B cell (primary cell): Measurements from ENCODE around the gene CCDC80. TPM values are rescaled to one million over a fixed set of nuclear protein-coding genes. Genes with fewer than 3 reads are reported as not detected.

Source experiments
- ATAC-seq: fragments of 200-7000 bp; cut with Tn5 transposase; one replicate; pipeline ENCODE4 v1.10.0; 2021; ENCODE audit warnings: low read depth, mild to moderate bottlenecking, moderate number of reproducible peaks, moderate library complexity
- CTCF ChIA-PET: fragments of 350-600 bp; sonication (Branson Sonifier 250); formaldehyde crosslinking; loops from one replicate; lab custom pipeline; 2021; ENCODE audit warnings: antibody characterized with exemption, inconsistent platforms; lab: Charles Lee
- POLR2A ChIA-PET: fragments of 350-600 bp; sonication (Branson Sonifier 250); formaldehyde crosslinking; loops from one replicate; lab custom pipeline; 2021; ENCODE audit warnings: antibody characterized with exemption; lab: Charles Lee
- DNase-seq: peaks from one replicate; pipeline ENCODE4 v3.0.0; 2013
- H2AFZ ChIP-seq: 2 replicates; pipeline ENCODE4 v1.6.1; 2012; ENCODE audit warnings: mild to moderate bottlenecking, low read depth, low read length; ENCODE audit not compliant: insufficient read depth, poor library complexity, severe bottlenecking
- H3K27ac ChIP-seq, 2 donors: 1 replicate in 1 of 2; 2 replicates in 1 of 2; pipeline ENCODE4 v1.5.1; 2012 to 2013; ENCODE audit warnings: low read length in 2 of 2, mild to moderate bottlenecking in 2 of 2, moderate library complexity in 1 of 2
- H3K27me3 ChIP-seq, 4 experiments: fragments of 200-600 bp in 1 of 4; sonication (generic) in 1 of 4; replicated peaks in 1 of 4; 1 replicate in 2 of 4; 2 replicates in 2 of 4; pipeline versions ENCODE4 v1.6.1 to v1.7.0; 2013 to 2016; ENCODE audit warnings: low read length in 3 of 4, mild to moderate bottlenecking in 2 of 4, mixed read lengths in 1 of 4, moderate library complexity in 1 of 4; ENCODE audit not compliant: insufficient read depth in 4 of 4, control insufficient read depth in 3 of 4; ENCODE audit errors: control extremely low read depth in 1 of 4
- H3K36me3 ChIP-seq, 2 experiments: replicated peaks in 1 of 2; 1 replicate in 1 of 2; 2 replicates in 1 of 2; pipeline versions ENCODE4 v1.6.1 to v1.7.1; 2013; ENCODE audit warnings: low read length in 1 of 2; ENCODE audit not compliant: insufficient read depth in 2 of 2, control insufficient read depth in 1 of 2; ENCODE audit errors: control extremely low read depth in 1 of 2, extremely low read depth in 1 of 2
- H3K4me1 ChIP-seq, 2 donors: fragments of 200-600 bp in 1 of 2; sonication (generic) in 1 of 2; 1 replicate in 1 of 2; 2 replicates in 1 of 2; pipeline versions ENCODE4 v1.5.1 to v1.6.1; 2013 to 2017; ENCODE audit warnings: low read length in 2 of 2; ENCODE audit not compliant: control insufficient read depth in 2 of 2, insufficient read depth in 2 of 2
- H3K4me2 ChIP-seq: replicated peaks from 2 replicates; pipeline ENCODE3; 2012; ENCODE audit warnings: mild to moderate bottlenecking, low read depth, low read length; ENCODE audit not compliant: poor library complexity, severe bottlenecking
- H3K4me3 ChIP-seq, 5 experiments: fragments of 200-600 bp in 1 of 5; sonication (generic) in 1 of 5; 1 replicate in 3 of 5; 2 replicates in 2 of 5; pipeline versions ENCODE4 v1.5.1 to v1.7.0; 2011 to 2016; ENCODE audit warnings: low read length in 4 of 5, mild to moderate bottlenecking in 4 of 5, low read depth in 2 of 5, control low read depth in 1 of 5, moderate library complexity in 1 of 5; ENCODE audit not compliant: insufficient read depth in 1 of 5; ENCODE audit errors: control extremely low read depth in 1 of 5, extremely low read depth in 1 of 5
- H3K79me2 ChIP-seq: fragments of 200-600 bp; sonication (generic); one replicate; pipeline ENCODE4 v1.6.0; 2016; ENCODE audit warnings: low read length; ENCODE audit not compliant: control insufficient read depth, insufficient read depth
- H3K9ac ChIP-seq: fragments of 200-600 bp; sonication (generic); 2 replicates; pipeline ENCODE4 v1.6.1; 2017; ENCODE audit warnings: mild to moderate bottlenecking, low read length, moderate library complexity
- H3K9me3 ChIP-seq, 3 donors: one replicate each; pipeline versions ENCODE4 v1.6.1 to v1.7.1; 2013; ENCODE audit warnings: low read length in 2 of 3; ENCODE audit not compliant: control insufficient read depth in 2 of 3, insufficient read depth in 1 of 3; ENCODE audit errors: control extremely low read depth in 1 of 3
- H4K20me1 ChIP-seq: 2 replicates; pipeline ENCODE4 v1.6.0; 2012; ENCODE audit warnings: mild to moderate bottlenecking, low read length; ENCODE audit not compliant: insufficient read depth, control insufficient read depth, poor library complexity, severe bottlenecking
- H3K27ac Mint-ChIP-seq: one replicate; pipeline ENCODE4 v1.8.0; 2021; ENCODE audit warnings: mixed read lengths
- H3K27me3 Mint-ChIP-seq: one replicate; pipeline ENCODE4 v1.8.0; 2021; ENCODE audit warnings: mixed read lengths
- H3K4me1 Mint-ChIP-seq: one replicate; pipeline ENCODE4 v1.8.0; 2021; ENCODE audit warnings: mixed read lengths
- H3K4me3 Mint-ChIP-seq: one replicate; pipeline ENCODE4 v1.8.0; 2021; ENCODE audit warnings: mixed read lengths
- H3K9me3 Mint-ChIP-seq: one replicate; pipeline ENCODE4 v1.8.0; 2022; ENCODE audit warnings: mixed read lengths; ENCODE audit not compliant: insufficient read depth
- CTCF ChIP-seq: fragments of 200-600 bp; IDR thresholded peaks from one replicate; pipeline ENCODE4 v1.8.0; 2022; ENCODE audit warnings: antibody characterized with exemption, mild to moderate bottlenecking
- EZH2 ChIP-seq: IDR thresholded peaks from 2 replicates; pipeline ENCODE4 v1.6.1; 2012; ENCODE audit warnings: borderline replicate concordance, low read depth, mild to moderate bottlenecking, moderate library complexity, low read length; ENCODE audit not compliant: insufficient read depth, poor library complexity, severe bottlenecking
- WGBS: methylation state at CpG from one replicate; pipeline ENCODE4 v1.1.5; 2013; ENCODE audit warnings: missing lambda C conversion rate; ENCODE audit not compliant: insufficient coverage; 5-methylcytosine and 5-hydroxymethylcytosine counted together
- intact Hi-C: fragments of 100-400 bp; cut with micrococcal nuclease; formaldehyde crosslinking; loops from one replicate; pipeline ENCODE4 v1.10.0; 2022
- polyA plus RNA-seq: library from polyadenylated mRNA; depleted of rRNA; stranded (reverse); fragments of >200 nt; gene quantifications from 2 replicates; pipeline ENCODE4 v1.2.3, GENCODE V29; 2012
- total RNA-seq, 2 donors: library from RNA; stranded (reverse); fragments of 120-200 nt in 1 of 2; gene quantifications; 1 replicate in 1 of 2; 2 replicates in 1 of 2; pipeline versions ENCODE4 v1.2.3 to v1.2.4, GENCODE V29; 2013 to 2022

The CCDC80 gene
- total and polyA plus RNA-seq, 2 donors (not counting 1 experiment from before 2014, with no cell fraction given) = under 0.01 TPM; not detected in 1

GRCh38 chr3:112569265-112569664 is 71.7 kb downstream of the CCDC80 start:
- H3K4me2 ChIP-seq = no peak overlapping the region

More at GRCh38 chr3:112569265-112569664, 71.7 kb downstream of the CCDC80 start:
- H3K9me3 ChIP-seq = no peaks in the 10 kb centered on the region
- no peaks in the 10 kb centered on the region for H3K27me3 Mint-ChIP-seq
- H3K27ac ChIP-seq = no peak overlapping the region
- no peak overlapping the region for H2AFZ ChIP-seq
- no peak overlapping the region for H3K27ac Mint-ChIP-seq
- POLR2A ChIA-PET = no interaction called here
- H3K27me3 ChIP-seq = no peaks in the 10 kb centered on the region
- H3K79me2 ChIP-seq = peaks cover 16% of the 10 kb centered on the region
- no CpG with 5 or more reads among the region's 1 CpG for WGBS
- H3K4me3 ChIP-seq = no peak overlapping the region
- TF ChIP-seq EZH2 (no peak), CTCF (no peak)
- ATAC-seq (no peak), DNase-seq (no peak)
- CTCF ChIA-PET = interaction anchor here (1.0 to 1.6 kb wide), 4 partner anchors 9 to 14 kb away, joined by 3 to 6 read pairs (median 3); no protein-coding TSS in a partner anchor
- no peak overlapping the region for H3K9ac ChIP-seq
- peaks cover 11% of the 10 kb centered on the region for H3K4me1 Mint-ChIP-seq
- intact Hi-C loops = loop anchor here (10.0 kb wide), 2 partner anchors 446 to 966 kb away; partner anchors contain the start of gene SIDT1
- no peaks in the 10 kb centered on the region for H4K20me1 ChIP-seq
- peaks cover 22 to 77% of the 10 kb centered on the region in 2 experiments for H3K36me3 ChIP-seq
- H3K4me1 ChIP-seq = peaks cover 3 to 5% of the 10 kb centered on the region in 2 donors
- H3K9me3 Mint-ChIP-seq = no peaks in the 10 kb centered on the region
- H3K4me3 Mint-ChIP-seq = no peak overlapping the region
